GOT3 (cell line): Measurements from ENCODE around the gene OR5K1.

Experiments
- DNase-seq: peaks from one replicate; lab custom pipeline; 2025; ENCODE audit warnings: mixed read lengths; lab: John Stamatoyannopoulos, UW

The OR5K1 gene

GRCh38 chr3:98462901-98463300 lies at the start of gene OR5K1:
TSS of gene OR5K1 (plus strand) at chr3:98463201. CDS start at chr3:98469577, 6,376 bp downstream.
- DNase-seq: no peak

DNA sequence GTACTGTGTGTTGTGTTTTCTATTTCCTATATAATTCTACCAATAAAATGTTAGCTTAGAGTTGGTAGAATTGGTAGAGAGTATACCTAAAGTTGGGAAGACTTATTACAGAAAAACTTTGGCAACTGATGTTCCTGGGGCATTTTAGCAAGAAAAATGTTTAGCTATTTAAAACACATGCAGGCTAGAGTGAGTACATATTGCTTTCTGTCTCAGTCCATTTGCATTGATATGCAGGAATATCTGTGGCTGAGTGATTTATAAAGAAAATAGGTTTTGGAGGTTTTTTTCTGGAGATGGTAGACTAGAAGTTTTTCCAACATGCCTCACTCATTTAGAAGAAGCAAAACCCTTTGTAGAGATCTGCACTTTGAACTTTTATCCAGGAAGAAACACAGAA lies 30.4 kb upstream of the OR5K1 start:
- no peak for DNase-seq

GRCh38 chr3:98433764-98434163 lies 29.2 kb upstream of the OR5K1 start:
- DNase-seq: no peak

GRCh38 chr3:98434412-98434811 lies 28.6 kb upstream of the OR5K1 start:
- DNase-seq: no peak

GRCh38 chr3:98440283-98440682 lies 22.7 kb upstream of the OR5K1 start:
- no peak for DNase-seq

DNA sequence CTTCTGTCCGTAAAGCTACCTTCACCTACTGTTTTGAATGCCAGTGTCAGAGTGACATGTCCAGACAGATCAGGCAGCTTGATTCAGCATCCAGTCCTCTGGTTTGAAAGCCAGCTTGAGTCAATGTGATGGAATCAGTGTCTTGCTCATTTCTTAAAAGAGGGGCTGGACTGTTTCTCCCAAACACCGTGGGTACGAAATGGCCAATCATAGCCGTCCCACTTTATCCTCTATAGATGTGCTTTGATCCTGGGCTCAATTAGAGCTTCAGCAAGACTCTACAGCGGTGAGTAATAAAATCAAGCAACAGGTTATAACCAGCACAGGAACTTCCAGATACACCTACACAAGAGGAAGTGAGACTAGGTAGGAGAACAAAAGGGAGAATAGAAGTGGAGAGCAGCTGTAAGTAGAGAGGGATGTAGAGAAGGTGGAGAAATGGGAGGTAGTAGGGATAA lies 17.0 kb upstream of the OR5K1 start:
- DNase-seq: no peak

DNA sequence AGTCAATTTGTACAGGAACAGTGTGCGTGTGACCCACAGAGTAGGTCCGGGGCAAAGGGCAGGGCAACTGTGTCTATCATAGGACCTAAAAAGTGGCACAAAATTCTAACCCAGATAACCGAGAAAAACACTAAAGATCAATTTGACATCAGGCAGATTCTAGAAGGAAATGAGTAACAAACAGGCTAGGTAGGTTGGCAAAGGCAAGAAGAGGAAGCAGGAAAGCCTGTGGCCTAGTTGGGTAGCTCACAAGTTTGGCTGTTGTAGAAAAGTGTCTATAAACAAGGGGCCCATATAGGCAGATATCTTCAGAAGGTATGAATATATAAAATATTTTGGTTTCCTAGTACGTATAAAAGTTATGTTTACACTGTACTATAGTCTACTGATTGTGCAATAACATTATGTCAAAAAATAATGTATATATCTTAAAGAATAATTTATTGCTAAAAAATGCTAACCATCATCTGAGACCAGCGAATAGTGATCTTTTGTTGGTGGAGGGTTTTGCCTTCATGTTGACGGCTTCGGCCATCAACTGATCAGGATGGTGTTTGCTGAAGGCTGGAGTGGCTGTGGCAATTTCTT lies 13.3 kb upstream of the OR5K1 start:
- DNase-seq: no peak

- no peak for DNase-seq
Measured at GRCh38 chr3:98450372-98450771, 12.6 kb upstream of the OR5K1 start.

GRCh38 chr3:98453827-98454226 lies 9.2 kb upstream of the OR5K1 start:
- no peak for DNase-seq

DNA sequence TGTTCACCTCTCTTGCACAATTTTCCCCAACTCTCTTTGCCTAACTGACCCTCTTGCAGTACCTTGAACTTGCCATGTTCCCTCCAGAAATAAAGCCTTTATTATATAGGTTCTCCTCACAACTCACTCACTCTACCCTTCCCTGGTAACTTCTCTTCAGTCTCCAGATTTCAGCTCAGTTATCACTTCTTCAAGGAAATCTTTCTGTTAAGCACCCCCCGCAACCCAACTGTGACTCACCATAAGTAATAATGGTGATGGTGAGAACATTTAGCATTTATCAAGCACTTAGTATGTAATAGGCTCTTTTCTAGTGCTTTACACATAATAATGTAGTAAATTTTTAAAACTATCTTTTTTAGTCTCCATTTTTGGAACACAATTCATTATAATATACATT lies 8.1 kb upstream of the OR5K1 start:
- no peak for DNase-seq

DNA sequence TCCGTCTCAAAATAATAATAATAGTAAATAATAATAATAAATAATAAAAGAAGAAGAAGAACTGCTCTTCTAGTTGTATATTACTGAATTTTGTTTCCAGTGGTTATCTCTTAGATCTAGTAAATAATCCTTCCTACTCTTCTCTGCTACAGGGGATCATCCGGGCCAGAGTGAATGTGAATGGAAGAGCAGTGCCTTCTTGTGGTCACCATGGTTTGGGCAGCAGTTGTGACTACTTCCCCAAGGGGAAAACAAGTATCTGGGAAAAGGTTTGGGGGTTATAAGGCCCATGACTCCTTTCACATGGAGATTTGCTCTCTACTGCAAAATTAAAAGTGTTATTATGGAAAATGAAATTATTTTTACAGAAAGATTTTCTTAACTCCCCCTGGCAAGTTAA lies 5.5 kb upstream of the OR5K1 start:
- no peak for DNase-seq

GRCh38 chr3:98460220-98460619 lies 2.8 kb upstream of the OR5K1 start:
- DNase-seq: no peak

GRCh38 chr3:98482717-98483482 lies 19.9 kb downstream of the OR5K1 start:
- DNase-seq: no peak

DNA sequence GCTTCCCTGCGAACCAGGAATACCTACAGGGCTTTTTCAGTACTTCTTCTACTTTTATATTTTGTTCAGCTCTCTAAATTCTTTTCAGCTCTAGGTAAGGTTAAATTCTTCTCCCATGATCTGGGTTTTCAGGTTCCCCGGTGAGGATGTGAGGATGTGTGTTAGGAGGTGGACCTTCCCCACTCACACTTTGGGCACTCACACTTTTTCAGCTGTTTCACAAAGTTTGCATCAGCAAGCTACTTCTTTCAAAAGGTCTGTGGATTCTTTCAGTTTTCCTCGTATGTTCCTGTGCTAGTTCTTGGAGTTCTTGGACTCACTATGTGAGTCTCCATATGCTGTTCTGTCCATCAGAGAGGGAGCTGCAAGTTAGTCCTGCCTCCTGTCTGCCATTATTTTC lies 20.6 kb downstream of the OR5K1 start:
- no peak for DNase-seq

- no peak for DNase-seq
Measured at GRCh38 chr3:98497381-98497780, 34.4 kb downstream of the OR5K1 start, which contains the start of gene OR5K2. TSS of gene OR5K2 (plus strand) at chr3:98497681. CDS start at chr3:98497681, 0 bp downstream.

GRCh38 chr3:98500019-98500418 lies 37.0 kb downstream of the OR5K1 start:
- no peak for DNase-seq

GRCh38 chr3:98501270-98501669 lies 38.3 kb downstream of the OR5K1 start:
- DNase-seq: no peak

- no peak for DNase-seq
Measured at GRCh38 chr3:98501863-98502576, 39.0 kb downstream of the OR5K1 start.

- no peak for DNase-seq
Measured at GRCh38 chr3:98504539-98504938, 41.5 kb downstream of the OR5K1 start.

DNA sequence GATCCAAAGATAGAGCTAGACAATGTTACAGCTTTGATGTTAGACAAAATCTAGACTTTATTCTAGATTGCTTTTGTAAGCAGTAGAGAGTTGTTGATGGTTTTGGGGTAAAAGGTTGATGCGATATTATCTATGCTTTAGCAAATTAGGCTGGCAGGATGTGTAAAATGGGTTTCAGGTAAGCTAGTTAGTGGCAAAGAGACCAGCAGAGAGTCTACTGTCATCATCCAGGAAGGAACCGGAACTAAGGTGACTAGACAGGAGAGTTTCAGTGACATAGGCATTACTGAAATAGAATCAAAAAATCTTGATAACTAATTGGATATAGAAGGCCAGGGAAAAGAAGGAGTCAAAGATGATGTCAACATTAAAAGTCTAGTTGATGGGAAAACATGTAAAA lies 45.6 kb downstream of the OR5K1 start:
- no peak for DNase-seq

- DNase-seq: no peak
Measured at GRCh38 chr3:98512576-98512975, 49.6 kb downstream of the OR5K1 start.

- DNase-seq: no peak
Measured at GRCh38 chr3:98513091-98513511, 50.1 kb downstream of the OR5K1 start.

GRCh38 chr3:98513736-98514135 lies 50.7 kb downstream of the OR5K1 start:
- no peak for DNase-seq
